Gastrocnemius medialis (tissue), 4 donors: ENCODE results near the gene TYMP. TPM values are rescaled to one million over a fixed set of nuclear protein-coding genes. Genes with fewer than 3 reads are reported as not detected.

Experiments used
- ATAC-seq, 2 donors: fragments of 150-250 bp; one replicate each; pipeline ENCODE4 v1.9.1; 2016
- DNase-seq, 2 donors: peaks; one replicate each; pipeline ENCODE4 v3.0.0-alpha.2; 2019
- H3K27ac ChIP-seq, 4 donors: fragments of 200-600 bp; sonication (generic); 1 replicate in 1 of 4; 2 replicates in 3 of 4; pipeline ENCODE4 v1.5.1; 2016 to 2018; ENCODE audit warnings: mild to moderate bottlenecking in 2 of 4, moderate library complexity in 1 of 4
- H3K27me3 ChIP-seq, 3 donors: fragments of 200-600 bp; sonication (generic) in 2 of 3; 1 replicate in 1 of 3; 2 replicates in 2 of 3; pipeline versions ENCODE4 v1.5.1 to v1.6.0; 2016 to 2019; ENCODE audit warnings: mild to moderate bottlenecking in 1 of 3, moderate library complexity in 1 of 3
- H3K36me3 ChIP-seq, 2 donors: fragments of 200-600 bp; sonication (generic) in 1 of 2; one replicate each; pipeline ENCODE4 v1.5.1; 2017 to 2018
- H3K4me1 ChIP-seq, 2 donors: fragments of 200-600 bp; sonication (generic) in 1 of 2; one replicate each; pipeline ENCODE4 v1.5.1; 2016 to 2017; ENCODE audit warnings: mild to moderate bottlenecking in 2 of 2
- H3K4me3 ChIP-seq, 4 donors: fragments of 200-600 bp; sonication (generic) in 3 of 4; 1 replicate in 1 of 4; 2 replicates in 3 of 4; pipeline ENCODE4 v1.5.1; 2016 to 2019; ENCODE audit warnings: mild to moderate bottlenecking in 2 of 4
- H3K9me3 ChIP-seq, 3 donors: fragments of 200-600 bp; sonication (generic) in 2 of 3; 1 replicate in 1 of 3; 2 replicates in 2 of 3; pipeline ENCODE4 v1.5.1; 2016 to 2019
- POLR2A ChIP-seq, 2 donors: fragments of 450-650 bp; IDR thresholded peaks; one replicate each; pipeline ENCODE4 v1.6.1; 2017; ENCODE audit warnings: antibody characterized with exemption in 2 of 2, mild to moderate bottlenecking in 2 of 2, moderate library complexity in 2 of 2
- in situ Hi-C, 4 donors: fragments of 200-750 bp; cut with MboI; loops; one replicate each; pipeline versions ENCODE4 v1.15.0 to v1.8.0; 2017; ENCODE audit warnings: low sequenced_read_pairs in 4 of 4
- intact Hi-C: fragments of 100-400 bp; cut with DNase I; formaldehyde crosslinking; loops from one replicate; pipeline ENCODE4 v1.15.1; 2023; ENCODE audit warnings: low total_unique reads
- total RNA-seq, 4 donors: library from RNA; depleted of rRNA; stranded (reverse); fragments of >200 nt; gene quantifications; one replicate each; pipeline versions ENCODE4 v1.1.0 to v1.2.3, GENCODE V29; 2016
- TF ChIP-seq, protein P1 (sequence below), 5 experiments: fragments of 450-650 bp in 3 of 5; fragments of 200-600 bp in 2 of 5; sonication (generic) in 2 of 5; IDR thresholded peaks in 4 of 5; conservative IDR thresholded peaks in 1 of 5; 1 replicate in 4 of 5; 2 replicates in 1 of 5; pipeline ENCODE4 v1.5.1; 2016 to 2019; ENCODE audit warnings: antibody characterized with exemption in 5 of 5, mild to moderate bottlenecking in 3 of 5, moderate library complexity in 3 of 5

The TYMP gene
- total RNA-seq, 4 donors from 2014 or later = 8.8 to 15.8 (median 11.8) TPM

GRCh38 chr22:50546326-50547262 lies 16.8 kb upstream of the TYMP start:
- no peak overlapping the region for H3K4me3 ChIP-seq
- H3K4me1 ChIP-seq = peaks cover 9 to 13% of the 10 kb centered on the region in 2 donors
- no peaks in the 10 kb centered on the region for H3K9me3 ChIP-seq
- in situ Hi-C loops = no loop called here
- intact Hi-C loops = no loop called here
- H3K27me3 ChIP-seq = peaks cover 33 to 54% (median 53%) of the 10 kb centered on the region in 3 donors
- no peak overlapping the region for H3K27ac ChIP-seq
- TF ChIP-seq POLR2A (IDR thresholded peaks at IDR 0.05) = no peak
- TF ChIP-seq, protein P1, sequence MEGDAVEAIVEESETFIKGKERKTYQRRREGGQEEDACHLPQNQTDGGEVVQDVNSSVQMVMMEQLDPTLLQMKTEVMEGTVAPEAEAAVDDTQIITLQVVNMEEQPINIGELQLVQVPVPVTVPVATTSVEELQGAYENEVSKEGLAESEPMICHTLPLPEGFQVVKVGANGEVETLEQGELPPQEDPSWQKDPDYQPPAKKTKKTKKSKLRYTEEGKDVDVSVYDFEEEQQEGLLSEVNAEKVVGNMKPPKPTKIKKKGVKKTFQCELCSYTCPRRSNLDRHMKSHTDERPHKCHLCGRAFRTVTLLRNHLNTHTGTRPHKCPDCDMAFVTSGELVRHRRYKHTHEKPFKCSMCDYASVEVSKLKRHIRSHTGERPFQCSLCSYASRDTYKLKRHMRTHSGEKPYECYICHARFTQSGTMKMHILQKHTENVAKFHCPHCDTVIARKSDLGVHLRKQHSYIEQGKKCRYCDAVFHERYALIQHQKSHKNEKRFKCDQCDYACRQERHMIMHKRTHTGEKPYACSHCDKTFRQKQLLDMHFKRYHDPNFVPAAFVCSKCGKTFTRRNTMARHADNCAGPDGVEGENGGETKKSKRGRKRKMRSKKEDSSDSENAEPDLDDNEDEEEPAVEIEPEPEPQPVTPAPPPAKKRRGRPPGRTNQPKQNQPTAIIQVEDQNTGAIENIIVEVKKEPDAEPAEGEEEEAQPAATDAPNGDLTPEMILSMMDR (IDR thresholded peaks at IDR 0.05 in 4 of 5, conservative IDR thresholded peaks at IDR 0.05 in 1 of 5) = no peak
- DNase-seq (no peak), ATAC-seq (no peak)
- H3K36me3 ChIP-seq = no peaks in the 10 kb centered on the region

DNA sequence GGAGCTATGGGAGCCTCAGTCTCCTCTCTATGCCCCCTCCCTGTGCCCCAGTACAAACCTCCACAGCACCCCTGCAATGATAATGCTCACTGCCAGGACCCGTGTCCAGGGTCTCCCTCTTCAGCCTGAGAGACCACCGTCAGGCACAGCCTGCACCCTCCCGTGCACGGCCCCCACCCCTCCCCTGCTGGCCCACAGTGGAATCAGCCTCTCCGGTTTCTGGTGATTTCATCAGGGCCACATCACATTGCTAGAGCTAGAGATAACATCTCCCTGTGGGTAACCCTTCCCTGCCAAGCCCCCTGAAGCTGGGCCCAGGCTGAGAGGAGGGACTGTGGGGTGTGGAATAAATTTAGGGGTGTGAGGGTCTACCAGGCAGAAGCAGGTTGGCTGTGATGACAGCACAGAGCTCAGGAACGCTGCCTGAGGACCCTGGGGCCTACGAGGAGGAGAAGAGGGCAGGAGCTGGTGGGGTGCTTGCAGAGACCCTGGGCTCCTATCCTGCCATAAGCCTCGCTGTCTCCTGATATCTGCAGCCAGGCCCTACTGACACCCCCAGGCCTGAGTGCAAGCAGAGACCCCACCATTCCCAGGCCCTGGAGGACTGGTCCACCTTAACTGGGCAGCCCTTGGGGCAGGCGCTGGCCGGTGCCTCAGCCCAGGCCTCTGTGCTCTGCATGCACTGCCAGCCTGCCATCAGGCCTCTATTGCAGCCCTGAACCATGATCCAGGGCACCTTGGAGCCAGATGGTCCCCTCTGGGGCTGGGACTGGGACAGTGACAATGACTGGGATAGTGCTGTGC lies 15.9 kb upstream of the TYMP start, which contains the start of gene KLHDC7B:
Gene KLHDC7B (plus strand): TSS at position 378 of the 804 bp plus-strand sequence. CDS start 345 bp downstream, at position 723.
- no peak for ATAC-seq
- in situ Hi-C loops = no loop called here

GRCh38 chr22:50544746-50545253 lies 15.0 kb upstream of the TYMP start:
- no peak for TF ChIP-seq POLR2A (IDR thresholded peaks at IDR 0.05)
- TF ChIP-seq, protein P1 (IDR thresholded peaks at IDR 0.05 in 4 of 5, conservative IDR thresholded peaks at IDR 0.05 in 1 of 5) = no peak
- no peak for ATAC-seq
- no peak overlapping the region for H3K27ac ChIP-seq
- no peak for DNase-seq
- intact Hi-C loops (no loop called here), in situ Hi-C loops (no loop called here)
- H3K4me1 ChIP-seq = peaks cover 9 to 13% of the 10 kb centered on the region in 2 donors
- no peaks in the 10 kb centered on the region for H3K36me3 ChIP-seq
- H3K9me3 ChIP-seq = no peaks in the 10 kb centered on the region
- no peak overlapping the region for H3K4me3 ChIP-seq
- H3K27me3 ChIP-seq = peaks cover 31 to 49% (median 45%) of the 10 kb centered on the region in 3 donors

More for the DNA sequence above, 15.9 kb upstream of the TYMP start, which contains the start of gene KLHDC7B:
- H3K27ac ChIP-seq = no peak within 1 kb of the TSS
- intact Hi-C loops = no loop called here
- peaks cover 33 to 54% (median 53%) of the 10 kb centered on the region in 3 donors for H3K27me3 ChIP-seq
- H3K4me3 ChIP-seq = no peak within 1 kb of the TSS
- TF ChIP-seq POLR2A (IDR thresholded peaks at IDR 0.05) = no peak
- TF ChIP-seq, protein P1 (IDR thresholded peaks at IDR 0.05 in 4 of 5, conservative IDR thresholded peaks at IDR 0.05 in 1 of 5) = no peak
- H3K9me3 ChIP-seq = no peaks in the 10 kb centered on the region
- DNase-seq = no peak
- H3K36me3 ChIP-seq = no peaks in the 10 kb centered on the region
- peaks cover 9 to 13% of the 10 kb centered on the region in 2 donors for H3K4me1 ChIP-seq

GRCh38 chr22:50544078-50544745 lies 14.4 kb upstream of the TYMP start:
- in situ Hi-C loops (no loop called here), intact Hi-C loops (no loop called here)
- no peaks in the 10 kb centered on the region for H3K36me3 ChIP-seq
- H3K27ac ChIP-seq = no peak overlapping the region
- H3K4me1 ChIP-seq = peaks cover 10 to 13% of the 10 kb centered on the region in 2 donors
- H3K27me3 ChIP-seq = peaks cover 25 to 43% (median 41%) of the 10 kb centered on the region in 3 donors
- ATAC-seq = peak in 1 of 2 donors; percentile 34
- H3K9me3 ChIP-seq = no peaks in the 10 kb centered on the region
- peak overlapping the region in 3 of 4 donors; percentile 25 to 44 (median 40) for H3K4me3 ChIP-seq
- no peak for TF ChIP-seq POLR2A (IDR thresholded peaks at IDR 0.05)
- TF ChIP-seq, protein P1 (IDR thresholded peaks at IDR 0.05 in 4 of 5, conservative IDR thresholded peaks at IDR 0.05 in 1 of 5) = peak in 4 of 5 experiments; percentile 22 to 46 (median 38)
- no peak for DNase-seq
